DND-41 (cell line): ENCODE data around the gene NRGN.

Experiments
- ATAC-seq: fragments of 200-7000 bp; cut with Tn5 transposase; 3 replicates; pipeline ENCODE4 v1.9.1; 2021; ENCODE audit warnings: low read depth; ENCODE audit not compliant: insufficient read depth
- DNase-seq: peaks from one replicate; pipeline ENCODE4 v3.0.0-alpha.2; 2020
- H2AFZ ChIP-seq: 2 replicates; pipeline ENCODE4 v1.6.0; 2012; ENCODE audit warnings: low read depth, low read length
- H3K27ac ChIP-seq: 2 replicates; pipeline ENCODE4 v1.5.1; 2012; ENCODE audit warnings: low read length, inconsistent platforms
- H3K27me3 ChIP-seq: fragments of 200-600 bp; sonication (generic); 2 replicates; pipeline ENCODE4 v1.6.0; 2012; ENCODE audit warnings: low read length, mild to moderate bottlenecking, inconsistent platforms; ENCODE audit not compliant: insufficient read depth, poor library complexity
- H3K36me3 ChIP-seq: 2 replicates; pipeline ENCODE4 v1.5.1; 2012; ENCODE audit warnings: low read length, inconsistent platforms; ENCODE audit not compliant: insufficient read depth
- H3K4me1 ChIP-seq: 2 replicates; pipeline ENCODE4 v1.5.1; 2012; ENCODE audit warnings: mild to moderate bottlenecking, low read length; ENCODE audit not compliant: insufficient read depth
- H3K4me2 ChIP-seq: 2 replicates; pipeline ENCODE4 v1.6.0; 2012; ENCODE audit warnings: mild to moderate bottlenecking, moderate library complexity, low read length, inconsistent platforms; ENCODE audit not compliant: insufficient read depth
- H3K4me3 ChIP-seq, 2 experiments: fragments of 200-600 bp in 1 of 2; shearing (Covaris generic) in 1 of 2; 2 replicates each; pipeline ENCODE4 v1.5.1; 2012 to 2016; ENCODE audit warnings: inconsistent platforms in 2 of 2, low read length in 2 of 2, mild to moderate bottlenecking in 2 of 2, low read depth in 1 of 2, moderate library complexity in 1 of 2
- H3K79me2 ChIP-seq: 2 replicates; pipeline ENCODE4 v1.6.0; 2012; ENCODE audit warnings: low read length, inconsistent platforms; ENCODE audit not compliant: insufficient read depth
- H3K9ac ChIP-seq: 2 replicates; pipeline ENCODE4 v1.6.0; 2012; ENCODE audit warnings: low read depth, mild to moderate bottlenecking, inconsistent platforms, low read length, moderate library complexity
- H3K9me3 ChIP-seq: 2 replicates; pipeline ENCODE4 v1.5.1; 2012; ENCODE audit warnings: low read length, moderate library complexity, mild to moderate bottlenecking, inconsistent platforms; ENCODE audit not compliant: insufficient read depth, severe bottlenecking
- H4K20me1 ChIP-seq: 2 replicates; pipeline ENCODE4 v1.6.0; 2012; ENCODE audit warnings: low read length; ENCODE audit not compliant: insufficient read depth
- CTCF ChIP-seq: IDR thresholded peaks from 2 replicates; pipeline ENCODE4 v1.5.1; 2012; ENCODE audit warnings: borderline replicate concordance, low read length, moderate library complexity, mild to moderate bottlenecking; ENCODE audit not compliant: poor library complexity, severe bottlenecking; ENCODE audit errors: extremely low read depth
- EZH2 ChIP-seq: IDR thresholded peaks from 3 replicates; pipeline ENCODE4 v1.6.1; 2012; ENCODE audit warnings: borderline replicate concordance, low read depth, mild to moderate bottlenecking, moderate library complexity, low read length, inconsistent platforms; ENCODE audit not compliant: severe bottlenecking

Gene NRGN

GRCh38 chr11:124791626-124792341 lies 52.0 kb downstream of the NRGN start:
- DNase-seq = no peak
- H4K20me1 ChIP-seq = peaks cover 79% of the 10 kb centered on the region

GRCh38 chr11:124793466-124794278 lies 53.9 kb downstream of the NRGN start:
- H3K27ac ChIP-seq = no peak overlapping the region
- TF ChIP-seq EZH2 = no peak
- TF ChIP-seq CTCF = peak; percentile 65
- ATAC-seq = peak; percentile 78
- peaks cover 94% of the 10 kb centered on the region for H3K79me2 ChIP-seq
- no peak overlapping the region for H3K9ac ChIP-seq
- H3K9me3 ChIP-seq = no peaks in the 10 kb centered on the region
- H3K36me3 ChIP-seq = no peaks in the 10 kb centered on the region
- H3K4me3 ChIP-seq = no peak overlapping the region
- H3K27me3 ChIP-seq = no peaks in the 10 kb centered on the region
- no peak overlapping the region for H2AFZ ChIP-seq
- H3K4me1 ChIP-seq = peaks cover 13% of the 10 kb centered on the region
- H3K4me2 ChIP-seq = no peak overlapping the region
- DNase-seq = peak; percentile 19
- peaks cover 83% of the 10 kb centered on the region for H4K20me1 ChIP-seq

More at GRCh38 chr11:124791626-124792341, 52.0 kb downstream of the NRGN start:
- no peak for ATAC-seq
- Histone ChIP-seq H3K4me3 (no peak overlapping the region), H3K79me2 (peaks cover 81% of the 10 kb centered on the region), H3K36me3 (no peaks in the 10 kb centered on the region), H3K9ac (no peak overlapping the region), H3K27me3 (no peaks in the 10 kb centered on the region), H3K4me1 (no peaks in the 10 kb centered on the region; the same call in 1 of the 2 replicates), H3K27ac (no peak overlapping the region), H2AFZ (no peak overlapping the region), H3K9me3 (no peaks in the 10 kb centered on the region), H3K4me2 (no peak overlapping the region)
- TF ChIP-seq EZH2 (no peak), CTCF (no peak)

- DNase-seq (no peak), ATAC-seq (no peak)
- no peaks in the 10 kb centered on the region; the same call in 1 of the 2 replicates for H3K36me3 ChIP-seq
- peaks cover 86% of the 10 kb centered on the region for H3K79me2 ChIP-seq
- no peak overlapping the region for H3K9ac ChIP-seq
- H2AFZ ChIP-seq = no peak overlapping the region
- no peaks in the 10 kb centered on the region for H3K9me3 ChIP-seq
- peaks cover 28% of the 10 kb centered on the region for H3K4me1 ChIP-seq
- TF ChIP-seq CTCF = no peak
- TF ChIP-seq EZH2 = no peak
- peak overlapping the region; percentile 19; the same call in 1 of the 2 replicates for H3K4me2 ChIP-seq
- H3K27ac ChIP-seq = no peak overlapping the region
- no peak overlapping the region for H3K4me3 ChIP-seq
- H3K27me3 ChIP-seq = no peaks in the 10 kb centered on the region
- peaks cover 68% of the 10 kb centered on the region for H4K20me1 ChIP-seq
Measured at GRCh38 chr11:124796312-124796711, 56.6 kb downstream of the NRGN start.
